Keratinocyte (primary cell): Measurements from ENCODE around the gene CLCNKB. TPM values are rescaled to one million over a fixed set of nuclear protein-coding genes. Genes with fewer than 3 reads are reported as not detected.

Experiments
- DNase-seq: peaks from one replicate; pipeline ENCODE4 v3.0.0-alpha.2; 2011; ENCODE audit warnings: low read depth, missing footprints, low spot score
- FAIRE-seq: peaks from 2 replicates; lab custom pipeline; 2011; peaks lifted over from hg19 to GRCh38; lab: Jason Lieb, UNC
- H2AFZ ChIP-seq: 2 replicates; pipeline ENCODE4 v1.6.0; 2012; ENCODE audit warnings: low read length, control low read depth, inconsistent platforms; ENCODE audit not compliant: control insufficient read depth
- H3K27ac ChIP-seq: 2 replicates; pipeline ENCODE4 v1.5.1; 2011; ENCODE audit warnings: low read length; ENCODE audit not compliant: control insufficient read depth, insufficient read depth
- H3K27me3 ChIP-seq: 3 replicates; pipeline ENCODE4 v1.6.0; 2011; ENCODE audit warnings: low read length; ENCODE audit not compliant: control insufficient read depth, insufficient read depth; ENCODE audit errors: extremely low read depth
- H3K36me3 ChIP-seq, 2 experiments: 2 replicates in 1 of 2; 3 replicates in 1 of 2; pipeline ENCODE4 v1.5.1; 2011; ENCODE audit warnings: low read length in 2 of 2, mild to moderate bottlenecking in 1 of 2; ENCODE audit not compliant: control insufficient read depth in 2 of 2, insufficient read depth in 2 of 2; ENCODE audit errors: extremely low read depth in 1 of 2
- H3K4me1 ChIP-seq: 3 replicates; pipeline ENCODE4 v1.5.1; 2011; ENCODE audit warnings: low read length; ENCODE audit not compliant: control insufficient read depth, insufficient read depth; ENCODE audit errors: extremely low read depth
- H3K4me2 ChIP-seq: 3 replicates; pipeline ENCODE4 v1.6.0; 2011; ENCODE audit warnings: low read depth, low read length; ENCODE audit not compliant: control insufficient read depth, insufficient read depth; ENCODE audit errors: extremely low read depth
- H3K4me3 ChIP-seq, 3 experiments: fragments of 200-600 bp in 1 of 3; sonication (generic) in 1 of 3; 2 replicates in 2 of 3; 3 replicates in 1 of 3; pipeline ENCODE4 v1.5.1; 2011 to 2016; ENCODE audit warnings: low read length in 3 of 3, mild to moderate bottlenecking in 3 of 3, control low read depth in 2 of 3, inconsistent platforms in 1 of 3, low read depth in 1 of 3, mixed read lengths in 1 of 3, mixed run types in 1 of 3, moderate library complexity in 1 of 3; ENCODE audit not compliant: control insufficient read depth in 2 of 3, insufficient read depth in 2 of 3; ENCODE audit errors: extremely low read depth in 1 of 3
- H3K79me2 ChIP-seq: 2 replicates; pipeline ENCODE4 v1.6.0; 2012; ENCODE audit warnings: low read length; ENCODE audit not compliant: control insufficient read depth, insufficient read depth
- H3K9ac ChIP-seq: 3 replicates; pipeline ENCODE4 v1.6.0; 2011; ENCODE audit warnings: low read length; ENCODE audit not compliant: control insufficient read depth, insufficient read depth; ENCODE audit errors: extremely low read depth
- H3K9me1 ChIP-seq: 3 replicates; pipeline ENCODE4 v1.6.0; 2011; ENCODE audit warnings: low read length; ENCODE audit not compliant: control insufficient read depth, insufficient read depth; ENCODE audit errors: extremely low read depth
- H3K9me3 ChIP-seq: 2 replicates; pipeline ENCODE4 v1.5.1; 2012; ENCODE audit warnings: low read depth, low read length; ENCODE audit not compliant: control insufficient read depth
- H4K20me1 ChIP-seq: 3 replicates; pipeline ENCODE4 v1.6.0; 2011; ENCODE audit warnings: low read length; ENCODE audit not compliant: control insufficient read depth, insufficient read depth; ENCODE audit errors: extremely low read depth
- CTCF ChIP-seq, 3 experiments: IDR thresholded peaks in 1 of 3; conservative IDR thresholded peaks in 1 of 3; optimal IDR thresholded peaks in 1 of 3; 2 replicates in 2 of 3; 3 replicates in 1 of 3; pipeline versions ENCODE3 to v1.5.1; 2011; ENCODE audit warnings: low read length in 3 of 3, mild to moderate bottlenecking in 3 of 3, moderate library complexity in 2 of 3, control low read depth in 1 of 3, inconsistent platforms in 1 of 3; ENCODE audit not compliant: insufficient read depth in 2 of 3; ENCODE audit errors: extremely low read depth in 1 of 3
- EZH2 ChIP-seq: IDR thresholded peaks from one replicate; pipeline ENCODE4 v1.6.1; 2012; ENCODE audit warnings: inconsistent platforms, mild to moderate bottlenecking, low read length, moderate library complexity
- dilution Hi-C: fragments of 300-500 bp; cut with MboI; formaldehyde crosslinking; loops from one replicate; pipeline ENCODE4 v1.7.0; 2020; ENCODE audit warnings: low sequenced_read_pairs; ENCODE audit not compliant: extremely low pct_ligation_motif_present
- polyA plus RNA-seq, 5 experiments: library from polyadenylated mRNA; depleted of rRNA in 3 of 5; stranded (reverse) in 3 of 5; stranded (forward) in 1 of 5; unstranded in 1 of 5; fragments of >200 nt; gene quantifications; 1 replicate in 1 of 5; 2 replicates in 3 of 5; 3 replicates in 1 of 5; pipeline versions ENCODE4 v1.2.1 to v1.2.3, GENCODE V29; 2011 to 2012; ENCODE audit warnings: missing spikeins in 2 of 5, low read depth in 1 of 5, low replicate concordance in 1 of 5

Gene CLCNKB
- polyA plus RNA-seq, 1 donor (not counting 4 experiments of a cell fraction or from before 2014, with no cell fraction given): not detected

- peaks cover 27% of the 10 kb centered on the region for H3K4me1 ChIP-seq
These were observed 28.5 kb downstream of the CLCNKB start for GRCh38 chr1:16072095-16072494.

GRCh38 chr1:16072616-16073484 is 29.3 kb downstream of the CLCNKB start:
- dilution Hi-C loops: no loop called here
- H3K36me3 ChIP-seq: no peaks in the 10 kb centered on the region
- peak overlapping the region; percentile 39 to 52 (median 41) for H3K4me3 ChIP-seq
- no peaks in the 10 kb centered on the region for H4K20me1 ChIP-seq
- H3K79me2 ChIP-seq: no peaks in the 10 kb centered on the region
- DNase-seq: no peak
- peaks cover 29% of the 10 kb centered on the region for H3K4me1 ChIP-seq
- H3K27me3 ChIP-seq: peaks cover 8% of the 10 kb centered on the region
- FAIRE-seq: no peak
- H3K9ac ChIP-seq: peak overlapping the region; percentile 40
- no peak overlapping the region for H3K27ac ChIP-seq
- H2AFZ ChIP-seq: no peak overlapping the region
- TF ChIP-seq CTCF (optimal IDR thresholded peaks at IDR 0.05 in 1 of 3, IDR thresholded peaks at IDR 0.05 in 1 of 3, conservative IDR thresholded peaks at IDR 0.05 in 1 of 3; ENCODE audit: extremely low read depth in 1 of 3, insufficient read depth in 2 of 3, low read length in 3 of 3) (peak in 1 of 3 experiments; percentile 35), EZH2 (no peak)
- H3K4me2 ChIP-seq: peak overlapping the region; percentile 77
- no peaks in the 10 kb centered on the region for H3K9me1 ChIP-seq
- H3K9me3 ChIP-seq: no peaks in the 10 kb centered on the region

More at GRCh38 chr1:16072095-16072494, 28.5 kb downstream of the CLCNKB start:
- Histone ChIP-seq H3K4me3 (no peak overlapping the region), H3K36me3 (no peaks in the 10 kb centered on the region), H3K9ac (no peak overlapping the region), H3K9me1 (no peaks in the 10 kb centered on the region), H3K4me2 (no peak overlapping the region), H2AFZ (no peak overlapping the region), H3K9me3 (no peaks in the 10 kb centered on the region), H3K79me2 (no peaks in the 10 kb centered on the region), H3K27me3 (peaks cover 14% of the 10 kb centered on the region), H4K20me1 (no peaks in the 10 kb centered on the region), H3K27ac (no peak overlapping the region)
- DNase-seq (no peak), FAIRE-seq (no peak)
- no peak for TF ChIP-seq EZH2
- TF ChIP-seq CTCF (optimal IDR thresholded peaks at IDR 0.05 in 1 of 3, IDR thresholded peaks at IDR 0.05 in 1 of 3, conservative IDR thresholded peaks at IDR 0.05 in 1 of 3; ENCODE audit: extremely low read depth in 1 of 3, insufficient read depth in 2 of 3, low read length in 3 of 3): no peak
- dilution Hi-C loops: no loop called here
